NCI-H1048 (cell line): ENCODE results near the gene HASPIN.

Experiments used
- DNase-seq: peaks from one replicate; lab custom pipeline; 2025; lab: John Stamatoyannopoulos, UW

HASPIN gene

GRCh38 chr17:3765981-3766380, 42.3 kb downstream of the HASPIN start:
- DNase-seq = no peak

- DNase-seq = no peak
These were observed 43.1 kb downstream of the HASPIN start for GRCh38 chr17:3766779-3767178.

DNA sequence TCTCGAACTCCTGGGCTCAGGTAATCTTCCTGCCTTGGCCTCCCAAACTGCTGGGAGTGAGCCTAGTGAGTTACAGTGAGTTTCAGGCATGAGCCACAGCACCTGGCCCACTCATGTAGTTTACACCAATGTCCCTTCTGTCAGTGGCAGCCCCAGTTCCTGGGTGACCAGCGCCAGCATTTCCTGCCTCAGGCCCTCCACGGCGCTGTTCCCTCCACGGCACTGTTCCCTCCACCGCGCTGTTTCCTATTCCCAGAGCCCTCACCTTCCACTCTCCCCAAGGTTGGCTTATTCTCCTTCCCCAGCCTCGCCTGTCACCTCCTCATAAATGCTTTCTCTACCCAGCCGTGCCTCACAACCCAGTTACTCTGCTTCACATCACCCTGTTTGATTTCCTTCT, 44.6 kb downstream of the HASPIN start:
- no peak for DNase-seq

DNA sequence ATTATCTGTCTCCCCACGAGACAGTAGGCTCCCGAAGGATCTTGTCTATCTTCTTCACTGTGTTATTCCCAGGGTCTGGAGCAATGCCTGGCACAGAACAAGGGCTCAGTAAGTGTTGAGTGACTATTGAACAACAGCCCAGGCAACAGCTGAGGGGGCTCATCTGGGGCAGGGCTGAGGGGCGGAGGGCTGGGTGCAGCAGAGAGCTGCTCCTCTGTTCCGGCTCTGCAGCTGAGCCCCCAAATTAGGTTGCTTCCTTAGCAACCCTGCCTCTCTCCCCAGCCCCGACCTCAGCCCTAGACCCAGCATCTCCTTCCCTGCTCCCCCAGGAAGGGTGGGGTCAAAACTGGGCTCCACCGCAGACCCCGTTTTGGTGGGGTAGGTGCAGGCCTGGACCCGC, 45.1 kb downstream of the HASPIN start:
- DNase-seq = no peak

- DNase-seq = no peak
These were observed 46.8 kb downstream of the HASPIN start for GRCh38 chr17:3770466-3770865.

DNA sequence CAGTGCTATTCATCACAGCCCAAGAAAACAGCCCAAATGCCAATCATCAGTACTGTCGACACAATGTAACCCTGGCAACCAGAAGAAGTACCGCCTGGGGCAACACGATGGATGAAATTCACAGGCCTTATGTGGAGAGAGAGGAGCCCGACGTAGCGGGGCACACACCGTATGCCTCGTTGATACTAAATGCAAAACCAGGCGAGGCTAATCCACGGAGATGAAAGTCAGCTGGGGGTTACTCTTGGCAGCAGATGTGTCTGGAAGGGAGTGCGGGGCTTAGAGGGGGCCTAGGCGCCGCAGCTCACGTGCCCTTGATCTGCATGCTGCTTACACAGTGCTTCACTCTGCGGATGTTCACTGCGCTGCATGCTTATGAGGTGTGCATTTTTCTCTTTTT, 47.4 kb downstream of the HASPIN start:
- DNase-seq = no peak

- DNase-seq = no peak
These were observed 49.1 kb downstream of the HASPIN start for GRCh38 chr17:3772764-3773163.

DNA sequence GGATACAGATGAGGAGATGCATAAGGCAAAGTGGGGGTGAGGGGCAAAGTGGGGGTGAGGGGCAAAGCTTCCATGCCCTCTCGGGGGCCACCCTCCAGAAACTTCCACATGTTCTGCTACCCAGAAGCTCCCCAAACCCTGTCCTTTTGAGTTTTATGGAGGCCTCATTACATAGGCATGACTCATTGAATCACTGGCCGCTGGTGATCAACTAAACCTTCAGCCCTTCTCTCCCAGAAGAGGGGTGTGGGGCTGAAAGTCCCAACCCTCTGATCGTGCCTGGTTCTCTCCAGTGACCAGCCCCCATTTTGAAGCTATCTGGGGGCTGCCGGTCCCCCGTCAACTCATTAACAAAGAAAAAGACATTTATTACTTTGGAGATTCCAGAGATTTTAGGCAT, 49.8 kb downstream of the HASPIN start:
- DNase-seq = no peak

DNA sequence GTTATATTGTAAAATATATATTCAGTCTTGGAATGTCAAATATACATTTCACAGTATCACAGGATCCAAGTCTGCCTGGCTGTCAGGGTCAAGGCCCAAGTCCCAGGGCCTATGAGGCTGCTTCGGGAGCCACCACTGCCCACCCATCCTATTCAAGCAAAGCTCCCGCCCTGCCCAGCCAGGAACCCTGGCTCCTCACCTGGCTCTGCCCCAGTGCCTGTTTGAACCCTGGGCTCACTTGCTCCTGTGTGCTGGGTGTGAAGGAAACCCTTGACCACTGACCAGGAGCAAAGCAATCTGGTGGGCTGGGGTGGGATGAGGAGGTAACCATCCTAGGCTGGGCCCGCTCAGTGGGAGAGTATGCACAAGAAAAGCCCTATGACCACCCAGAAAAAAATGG, 50.3 kb downstream of the HASPIN start:
- DNase-seq = no peak
